Measurements from ENCODE around the gene ARAF.
"Not testable (repeated sequence)": the region's sequence is repeated elsewhere in the genome, so short reads cannot be mapped to it uniquely, and the experiment has no call there.

ARAF gene

GRCh38 chrX:47560934-47561658 lies at the start of gene ARAF:
Gene ARAF, plus strand, starts transcription at chrX:47561205. Its CDS starts 1,763 bp downstream, at chrX:47562968.
- DNase-seq (ENCODE audit: extremely low read depth in 1 of 2, low read depth in 1 of 2) = peak; percentile 82 to 94

GRCh38 chrX:47512383-47512782 lies 48.6 kb upstream of the ARAF start:
- not testable (repeated sequence) for DNase-seq (ENCODE audit: extremely low read depth in 1 of 2, low read depth in 1 of 2)

- DNase-seq (ENCODE audit: extremely low read depth in 1 of 2, low read depth in 1 of 2) = not testable (repeated sequence)
These were observed 47.7 kb upstream of the ARAF start for GRCh38 chrX:47513034-47513965.

GRCh38 chrX:47514533-47515235 lies 46.3 kb upstream of the ARAF start:
- DNase-seq (ENCODE audit: extremely low read depth in 1 of 2, low read depth in 1 of 2) = no peak

GRCh38 chrX:47515941-47516665 lies 44.9 kb upstream of the ARAF start:
- DNase-seq (ENCODE audit: extremely low read depth in 1 of 2, low read depth in 1 of 2) = no peak

- DNase-seq (ENCODE audit: extremely low read depth in 1 of 2, low read depth in 1 of 2) = no peak
These were observed 42.9 kb upstream of the ARAF start for GRCh38 chrX:47518144-47518543.

- DNase-seq (ENCODE audit: extremely low read depth in 1 of 2, low read depth in 1 of 2) = peak; percentile 58 to 60
These were observed 37.7 kb upstream of the ARAF start for GRCh38 chrX:47523297-47523696.

GRCh38 chrX:47523713-47524166 lies 37.3 kb upstream of the ARAF start:
- no peak for DNase-seq (ENCODE audit: extremely low read depth in 1 of 2, low read depth in 1 of 2)

GRCh38 chrX:47529548-47529947 lies 31.5 kb upstream of the ARAF start:
- no peak for DNase-seq (ENCODE audit: extremely low read depth in 1 of 2, low read depth in 1 of 2)

GRCh38 chrX:47530049-47530448 lies 31.0 kb upstream of the ARAF start:
- DNase-seq (ENCODE audit: extremely low read depth in 1 of 2, low read depth in 1 of 2) = no peak

GRCh38 chrX:47539860-47540259 lies 21.1 kb upstream of the ARAF start:
- DNase-seq (ENCODE audit: extremely low read depth in 1 of 2, low read depth in 1 of 2) = no peak

- no peak for DNase-seq (ENCODE audit: extremely low read depth in 1 of 2, low read depth in 1 of 2)
These were observed 20.1 kb upstream of the ARAF start for GRCh38 chrX:47540754-47541538.

GRCh38 chrX:47543496-47543895 lies 17.5 kb upstream of the ARAF start:
- DNase-seq (ENCODE audit: extremely low read depth in 1 of 2, low read depth in 1 of 2) = no peak

GRCh38 chrX:47556045-47556623 lies 4.9 kb upstream of the ARAF start:
- peak; percentile 67 to 85 for DNase-seq (ENCODE audit: extremely low read depth in 1 of 2, low read depth in 1 of 2)

GRCh38 chrX:47558436-47558835 lies 2.6 kb upstream of the ARAF start:
- DNase-seq (ENCODE audit: extremely low read depth in 1 of 2, low read depth in 1 of 2) = no peak

- DNase-seq (ENCODE audit: extremely low read depth in 1 of 2, low read depth in 1 of 2) = no peak
These were observed 649 bp upstream of the ARAF start for GRCh38 chrX:47560179-47560933.

- no peak for DNase-seq (ENCODE audit: extremely low read depth in 1 of 2, low read depth in 1 of 2)
These were observed 700 bp downstream of the ARAF start for GRCh38 chrX:47561659-47562151.

GRCh38 chrX:47562615-47563243 lies 1.7 kb downstream of the ARAF start:
- no peak for DNase-seq (ENCODE audit: extremely low read depth in 1 of 2, low read depth in 1 of 2)
